ENCODE data around the gene C1QL4.
"Not testable (repeated sequence)": the region's sequence is repeated elsewhere in the genome, so short reads cannot be mapped to it uniquely, and the experiment has no call there.

DNA sequence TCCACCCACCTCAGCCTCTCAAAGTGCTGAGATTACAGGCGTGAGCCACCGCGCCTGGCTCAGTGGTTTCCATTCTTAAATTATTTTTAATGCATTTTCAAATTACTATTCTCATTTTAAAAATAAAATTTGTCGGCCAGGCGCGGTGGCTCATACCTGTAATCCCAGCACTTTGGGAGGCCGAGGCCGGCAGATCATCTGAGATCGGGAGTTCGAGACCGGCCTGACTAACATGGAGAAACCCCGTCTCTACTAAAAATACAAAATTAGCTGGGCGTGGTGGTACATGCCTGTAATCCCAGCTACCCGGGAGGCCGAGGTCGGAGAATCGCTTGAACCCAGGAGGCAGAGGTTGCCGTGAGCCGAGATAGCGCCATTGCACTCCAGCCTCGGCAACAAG, 3.2 kb downstream of the C1QL4 start:
- not testable (repeated sequence) for TF ChIP-seq CTCF, POLR2A, POLR2AphosphoS5 (IDR thresholded peaks at IDR 0.05)
